Measurements from ENCODE around the gene RPN1. TPM values are rescaled to one million over a fixed set of nuclear protein-coding genes. Genes with fewer than 3 reads are reported as not detected.

RPN1 gene
- total and polyA plus RNA-seq, 4 donors: 132 to 407 (median 249) TPM

DNA sequence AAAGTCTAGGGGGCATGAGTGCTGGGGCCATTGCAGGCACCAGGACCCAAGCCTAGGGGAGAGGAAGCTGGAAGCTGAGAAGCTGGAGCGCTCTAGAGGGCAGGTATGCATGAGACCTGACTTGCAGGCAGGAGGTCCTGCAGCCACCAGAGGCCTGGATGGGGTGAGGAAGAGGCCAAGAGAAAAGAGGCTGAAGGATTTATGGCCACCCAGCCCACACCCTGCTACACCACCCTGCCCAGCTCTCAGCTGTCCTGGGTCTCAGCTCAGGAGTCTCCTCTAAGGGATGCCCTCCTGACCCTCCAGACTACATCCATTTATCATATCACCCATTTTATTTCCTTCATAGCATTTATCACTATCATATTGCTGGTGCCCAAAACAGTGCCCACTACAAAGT is 36.5 kb downstream of the RPN1 start:
- Histone ChIP-seq H3K36me3 (ENCODE audit: control insufficient read depth in 4 of 4, insufficient read depth in 3 of 4, low read depth in 1 of 4, low read length in 3 of 4) (peaks cover 0 to 3% (median 1%) of the 10 kb centered on the region in 4 donors), H3K27ac (ENCODE audit: low read depth in 1 of 2, low read length in 2 of 2) (no peak overlapping the region), H3K4me1 (ENCODE audit: control insufficient read depth in 4 of 4, insufficient read depth in 4 of 4, low read length in 3 of 4) (peaks cover 2 to 17% (median 14%) of the 10 kb centered on the region in 4 donors), H3K9me3 (ENCODE audit: control insufficient read depth in 4 of 4, low read length in 3 of 4) (no peaks in the 10 kb centered on the region), H3K27me3 (ENCODE audit: control insufficient read depth in 4 of 4, insufficient read depth in 4 of 4, low read length in 3 of 4) (no peaks in the 10 kb centered on the region), H3K9ac (ENCODE audit: low read depth in 1 of 2, low read length in 2 of 2) (no peak overlapping the region), H3K4me3 (ENCODE audit: low read depth in 1 of 3, low read length in 3 of 3) (no peak overlapping the region)
- TF ChIP-seq, protein P1, sequence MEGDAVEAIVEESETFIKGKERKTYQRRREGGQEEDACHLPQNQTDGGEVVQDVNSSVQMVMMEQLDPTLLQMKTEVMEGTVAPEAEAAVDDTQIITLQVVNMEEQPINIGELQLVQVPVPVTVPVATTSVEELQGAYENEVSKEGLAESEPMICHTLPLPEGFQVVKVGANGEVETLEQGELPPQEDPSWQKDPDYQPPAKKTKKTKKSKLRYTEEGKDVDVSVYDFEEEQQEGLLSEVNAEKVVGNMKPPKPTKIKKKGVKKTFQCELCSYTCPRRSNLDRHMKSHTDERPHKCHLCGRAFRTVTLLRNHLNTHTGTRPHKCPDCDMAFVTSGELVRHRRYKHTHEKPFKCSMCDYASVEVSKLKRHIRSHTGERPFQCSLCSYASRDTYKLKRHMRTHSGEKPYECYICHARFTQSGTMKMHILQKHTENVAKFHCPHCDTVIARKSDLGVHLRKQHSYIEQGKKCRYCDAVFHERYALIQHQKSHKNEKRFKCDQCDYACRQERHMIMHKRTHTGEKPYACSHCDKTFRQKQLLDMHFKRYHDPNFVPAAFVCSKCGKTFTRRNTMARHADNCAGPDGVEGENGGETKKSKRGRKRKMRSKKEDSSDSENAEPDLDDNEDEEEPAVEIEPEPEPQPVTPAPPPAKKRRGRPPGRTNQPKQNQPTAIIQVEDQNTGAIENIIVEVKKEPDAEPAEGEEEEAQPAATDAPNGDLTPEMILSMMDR (IDR thresholded peaks at IDR 0.05; ENCODE audit: low read depth, low read length, missing input control): no peak
- no peak for TF ChIP-seq NR2F2 (IDR thresholded peaks at IDR 0.05)
- no peak for TF ChIP-seq RAD21 (IDR thresholded peaks at IDR 0.05)
- no peak for TF ChIP-seq FOXA2 (IDR thresholded peaks at IDR 0.05)
- TF ChIP-seq, protein P2, sequence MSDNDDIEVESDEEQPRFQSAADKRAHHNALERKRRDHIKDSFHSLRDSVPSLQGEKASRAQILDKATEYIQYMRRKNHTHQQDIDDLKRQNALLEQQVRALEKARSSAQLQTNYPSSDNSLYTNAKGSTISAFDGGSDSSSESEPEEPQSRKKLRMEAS (IDR thresholded peaks at IDR 0.05): no peak
- no peak for TF ChIP-seq HNF4G (IDR thresholded peaks at IDR 0.05)
- TF ChIP-seq FOXA1 (IDR thresholded peaks at IDR 0.05): no peak
- TF ChIP-seq JUND (IDR thresholded peaks at IDR 0.05): no peak
- TF ChIP-seq, protein P3, sequence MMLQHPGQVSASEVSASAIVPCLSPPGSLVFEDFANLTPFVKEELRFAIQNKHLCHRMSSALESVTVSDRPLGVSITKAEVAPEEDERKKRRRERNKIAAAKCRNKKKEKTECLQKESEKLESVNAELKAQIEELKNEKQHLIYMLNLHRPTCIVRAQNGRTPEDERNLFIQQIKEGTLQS (IDR thresholded peaks at IDR 0.05): no peak
- TF ChIP-seq SP1 (IDR thresholded peaks at IDR 0.05): no peak
- TF ChIP-seq YY1 (IDR thresholded peaks at IDR 0.05): no peak
- TF ChIP-seq EGR1 (IDR thresholded peaks at IDR 0.05; ENCODE audit: low read depth in 2 of 2): no peak
- TF ChIP-seq, protein P4, sequence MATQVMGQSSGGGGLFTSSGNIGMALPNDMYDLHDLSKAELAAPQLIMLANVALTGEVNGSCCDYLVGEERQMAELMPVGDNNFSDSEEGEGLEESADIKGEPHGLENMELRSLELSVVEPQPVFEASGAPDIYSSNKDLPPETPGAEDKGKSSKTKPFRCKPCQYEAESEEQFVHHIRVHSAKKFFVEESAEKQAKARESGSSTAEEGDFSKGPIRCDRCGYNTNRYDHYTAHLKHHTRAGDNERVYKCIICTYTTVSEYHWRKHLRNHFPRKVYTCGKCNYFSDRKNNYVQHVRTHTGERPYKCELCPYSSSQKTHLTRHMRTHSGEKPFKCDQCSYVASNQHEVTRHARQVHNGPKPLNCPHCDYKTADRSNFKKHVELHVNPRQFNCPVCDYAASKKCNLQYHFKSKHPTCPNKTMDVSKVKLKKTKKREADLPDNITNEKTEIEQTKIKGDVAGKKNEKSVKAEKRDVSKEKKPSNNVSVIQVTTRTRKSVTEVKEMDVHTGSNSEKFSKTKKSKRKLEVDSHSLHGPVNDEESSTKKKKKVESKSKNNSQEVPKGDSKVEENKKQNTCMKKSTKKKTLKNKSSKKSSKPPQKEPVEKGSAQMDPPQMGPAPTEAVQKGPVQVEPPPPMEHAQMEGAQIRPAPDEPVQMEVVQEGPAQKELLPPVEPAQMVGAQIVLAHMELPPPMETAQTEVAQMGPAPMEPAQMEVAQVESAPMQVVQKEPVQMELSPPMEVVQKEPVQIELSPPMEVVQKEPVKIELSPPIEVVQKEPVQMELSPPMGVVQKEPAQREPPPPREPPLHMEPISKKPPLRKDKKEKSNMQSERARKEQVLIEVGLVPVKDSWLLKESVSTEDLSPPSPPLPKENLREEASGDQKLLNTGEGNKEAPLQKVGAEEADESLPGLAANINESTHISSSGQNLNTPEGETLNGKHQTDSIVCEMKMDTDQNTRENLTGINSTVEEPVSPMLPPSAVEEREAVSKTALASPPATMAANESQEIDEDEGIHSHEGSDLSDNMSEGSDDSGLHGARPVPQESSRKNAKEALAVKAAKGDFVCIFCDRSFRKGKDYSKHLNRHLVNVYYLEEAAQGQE (IDR thresholded peaks at IDR 0.05): no peak
- TF ChIP-seq RXRA (IDR thresholded peaks at IDR 0.05): no peak
- TF ChIP-seq, protein P5, sequence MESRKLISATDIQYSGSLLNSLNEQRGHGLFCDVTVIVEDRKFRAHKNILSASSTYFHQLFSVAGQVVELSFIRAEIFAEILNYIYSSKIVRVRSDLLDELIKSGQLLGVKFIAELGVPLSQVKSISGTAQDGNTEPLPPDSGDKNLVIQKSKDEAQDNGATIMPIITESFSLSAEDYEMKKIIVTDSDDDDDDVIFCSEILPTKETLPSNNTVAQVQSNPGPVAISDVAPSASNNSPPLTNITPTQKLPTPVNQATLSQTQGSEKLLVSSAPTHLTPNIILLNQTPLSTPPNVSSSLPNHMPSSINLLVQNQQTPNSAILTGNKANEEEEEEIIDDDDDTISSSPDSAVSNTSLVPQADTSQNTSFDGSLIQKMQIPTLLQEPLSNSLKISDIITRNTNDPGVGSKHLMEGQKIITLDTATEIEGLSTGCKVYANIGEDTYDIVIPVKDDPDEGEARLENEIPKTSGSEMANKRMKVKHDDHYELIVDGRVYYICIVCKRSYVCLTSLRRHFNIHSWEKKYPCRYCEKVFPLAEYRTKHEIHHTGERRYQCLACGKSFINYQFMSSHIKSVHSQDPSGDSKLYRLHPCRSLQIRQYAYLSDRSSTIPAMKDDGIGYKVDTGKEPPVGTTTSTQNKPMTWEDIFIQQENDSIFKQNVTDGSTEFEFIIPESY (IDR thresholded peaks at IDR 0.05): no peak
- no peak for TF ChIP-seq TAF1 (conservative IDR thresholded peaks at IDR 0.05)
- TF ChIP-seq GABPA (IDR thresholded peaks at IDR 0.05 in 1 of 2, conservative IDR thresholded peaks at IDR 0.05 in 1 of 2): no peak
- no peak for TF ChIP-seq HNF4A (conservative IDR thresholded peaks at IDR 0.05)
- DNase-seq (ENCODE audit: low spot score): no peak
- WGBS: 98% methylated on average over 1 of the region's 1 CpG
